ENCODE measurements around the gene TAS2R46. TPM values are rescaled to one million over a fixed set of nuclear protein-coding genes. Genes with fewer than 3 reads are reported as not detected.

The TAS2R46 gene
- total and polyA plus RNA-seq, 2 of the 13 experiments (the other 11 are each of a cell fraction or from before 2014, with no cell fraction given) = 0.16 to 3.5 TPM

GRCh38 chr12:11071414-11071813 is 9.3 kb upstream of the TAS2R46 start (continued):
- TF ChIP-seq HDAC2 (CRISPR knock-in tag; IDR thresholded peaks at IDR 0.05) (peak; percentile 35; the same call in 1 of the 2 replicates), RXRB (CRISPR knock-in tag; IDR thresholded peaks at IDR 0.05; ENCODE audit: borderline replicate concordance) (peak; percentile 31; the same call in 1 of the 2 replicates), JDP2 (CRISPR knock-in tag; IDR thresholded peaks at IDR 0.05; ENCODE audit: borderline replicate concordance) (no peak), ISL2 (CRISPR knock-in tag; IDR thresholded peaks at IDR 0.05) (peak; percentile 67; the same call in 1 of the 2 replicates), CEBPG (CRISPR knock-in tag; IDR thresholded peaks at IDR 0.05) (peak; percentile 61), TGIF2 (CRISPR knock-in tag; IDR thresholded peaks at IDR 0.05) (no peak), FOXA3 (CRISPR knock-in tag; IDR thresholded peaks at IDR 0.05) (peak; percentile 90), TBX2 (CRISPR knock-in tag; IDR thresholded peaks at IDR 0.05; ENCODE audit: borderline replicate concordance) (peak; percentile 69), FOXK2 (IDR thresholded peaks at IDR 0.05) (no peak), FOXA1 (IDR thresholded peaks at IDR 0.05) (no peak), FOXA1 (CRISPR knock-in tag; IDR thresholded peaks at IDR 0.05) (peak; percentile 88), ZNF740 (CRISPR knock-in tag; IDR thresholded peaks at IDR 0.05) (no peak), ZNF674 (CRISPR knock-in tag; IDR thresholded peaks at IDR 0.05; ENCODE audit: low read depth) (no peak), NR2F6 (IDR thresholded peaks at IDR 0.05) (peak; percentile 60; the same call in 1 of the 2 replicates), NR2F6 (CRISPR knock-in tag; IDR thresholded peaks at IDR 0.05) (no peak), NCOR1 (IDR thresholded peaks at IDR 0.05; ENCODE audit: borderline replicate concordance, low read length) (0 out of 2 replicates have a peak, but pooled peaks have one; percentile 23), FOSL2 (CRISPR knock-in tag; IDR thresholded peaks at IDR 0.05) (0 out of 2 replicates have a peak, but pooled peaks have one; percentile 6)
- TF ChIP-seq, protein P1, sequence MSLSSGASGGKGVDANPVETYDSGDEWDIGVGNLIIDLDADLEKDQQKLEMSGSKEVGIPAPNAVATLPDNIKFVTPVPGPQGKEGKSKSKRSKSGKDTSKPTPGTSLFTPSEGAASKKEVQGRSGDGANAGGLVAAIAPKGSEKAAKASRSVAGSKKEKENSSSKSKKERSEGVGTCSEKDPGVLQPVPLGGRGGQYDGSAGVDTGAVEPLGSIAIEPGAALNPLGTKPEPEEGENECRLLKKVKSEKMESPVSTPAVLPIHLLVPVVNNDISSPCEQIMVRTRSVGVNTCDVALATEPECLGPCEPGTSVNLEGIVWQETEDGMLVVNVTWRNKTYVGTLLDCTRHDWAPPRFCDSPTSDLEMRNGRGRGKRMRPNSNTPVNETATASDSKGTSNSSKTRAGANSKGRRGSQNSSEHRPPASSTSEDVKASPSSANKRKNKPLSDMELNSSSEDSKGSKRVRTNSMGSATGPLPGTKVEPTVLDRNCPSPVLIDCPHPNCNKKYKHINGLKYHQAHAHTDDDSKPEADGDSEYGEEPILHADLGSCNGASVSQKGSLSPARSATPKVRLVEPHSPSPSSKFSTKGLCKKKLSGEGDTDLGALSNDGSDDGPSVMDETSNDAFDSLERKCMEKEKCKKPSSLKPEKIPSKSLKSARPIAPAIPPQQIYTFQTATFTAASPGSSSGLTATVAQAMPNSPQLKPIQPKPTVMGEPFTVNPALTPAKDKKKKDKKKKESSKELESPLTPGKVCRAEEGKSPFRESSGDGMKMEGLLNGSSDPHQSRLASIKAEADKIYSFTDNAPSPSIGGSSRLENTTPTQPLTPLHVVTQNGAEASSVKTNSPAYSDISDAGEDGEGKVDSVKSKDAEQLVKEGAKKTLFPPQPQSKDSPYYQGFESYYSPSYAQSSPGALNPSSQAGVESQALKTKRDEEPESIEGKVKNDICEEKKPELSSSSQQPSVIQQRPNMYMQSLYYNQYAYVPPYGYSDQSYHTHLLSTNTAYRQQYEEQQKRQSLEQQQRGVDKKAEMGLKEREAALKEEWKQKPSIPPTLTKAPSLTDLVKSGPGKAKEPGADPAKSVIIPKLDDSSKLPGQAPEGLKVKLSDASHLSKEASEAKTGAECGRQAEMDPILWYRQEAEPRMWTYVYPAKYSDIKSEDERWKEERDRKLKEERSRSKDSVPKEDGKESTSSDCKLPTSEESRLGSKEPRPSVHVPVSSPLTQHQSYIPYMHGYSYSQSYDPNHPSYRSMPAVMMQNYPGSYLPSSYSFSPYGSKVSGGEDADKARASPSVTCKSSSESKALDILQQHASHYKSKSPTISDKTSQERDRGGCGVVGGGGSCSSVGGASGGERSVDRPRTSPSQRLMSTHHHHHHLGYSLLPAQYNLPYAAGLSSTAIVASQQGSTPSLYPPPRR (CRISPR knock-in tag; IDR thresholded peaks at IDR 0.05; ENCODE audit: borderline replicate concordance) = peak; percentile 73; the same call in 1 of the 2 replicates

All from HepG2 (cell line).